ENCODE data around the gene ADCY10. TPM values are rescaled to one million over a fixed set of nuclear protein-coding genes. Genes with fewer than 3 reads are reported as not detected.
A peak's percentile ranks its signal among the peaks of the same experiment; 100 is the strongest.

ADCY10 gene
- total and polyA plus RNA-seq, 9 of the 15 experiments (the other 6 are each of a cell fraction or from before 2014, with no cell fraction given) = 0.08 to 0.86 (median 0.22) TPM

- TF ChIP-seq CREB5 (CRISPR knock-in tag; IDR thresholded peaks at IDR 0.05) = no peak
- TF ChIP-seq DLX4 (CRISPR knock-in tag; IDR thresholded peaks at IDR 0.05) = no peak
- no peak for TF ChIP-seq HCFC1 (IDR thresholded peaks at IDR 0.05; ENCODE audit: low read depth, low read length)
- no peak for TF ChIP-seq ZBTB2 (IDR thresholded peaks at IDR 0.05)
- TF ChIP-seq ZNF274 (IDR thresholded peaks at IDR 0.05; ENCODE audit: borderline replicate concordance, low read depth, low read length) = no peak
- no peak for TF ChIP-seq ELK1 (CRISPR knock-in tag; IDR thresholded peaks at IDR 0.05)
- TF ChIP-seq CTCFL (IDR thresholded peaks at IDR 0.05; ENCODE audit: borderline replicate concordance, insufficient read depth, low read depth, low read length, poor library complexity, severe bottlenecking) = no peak
- no peak for TF ChIP-seq ZNF445 (CRISPR knock-in tag; IDR thresholded peaks at IDR 0.05; ENCODE audit: low read depth)
- no peak for TF ChIP-seq PML (IDR thresholded peaks at IDR 0.05; ENCODE audit: low read length)
- no peak for TF ChIP-seq POU5F1 (IDR thresholded peaks at IDR 0.05; ENCODE audit: borderline replicate concordance, low read depth, low read length, partially characterized antibody)
- TF ChIP-seq ZNF57 (CRISPR knock-in tag; IDR thresholded peaks at IDR 0.05) = no peak
- no peak for TF ChIP-seq CEBPG (CRISPR knock-in tag; IDR thresholded peaks at IDR 0.05)
- TF ChIP-seq CEBPG (tag; conservative IDR thresholded peaks at IDR 0.05 in 1 of 2, IDR thresholded peaks at IDR 0.05 in 1 of 2) = no peak
- 0 out of 2 replicates have a peak, but pooled peaks have one; percentile 12 for TF ChIP-seq CLOCK (CRISPR knock-in tag; IDR thresholded peaks at IDR 0.05; ENCODE audit: borderline replicate concordance)
- TF ChIP-seq EP300 (IDR thresholded peaks at IDR 0.05; ENCODE audit: low read length) = no peak
- no peak for TF ChIP-seq SMC3 (conservative IDR thresholded peaks at IDR 0.05; ENCODE audit: insufficient read depth, low read depth, low read length)
- peak; percentile 99 for TF ChIP-seq ZNF316 (IDR thresholded peaks at IDR 0.05)
- no peak for TF ChIP-seq SP2 (IDR thresholded peaks at IDR 0.05; ENCODE audit: extremely low read depth, low read depth, low read length, poor library complexity, severe bottlenecking)
Measured at GRCh38 chr1:167924543-167925231, 10.8 kb upstream of the ADCY10 start (continued).
